Thyroid gland (tissue), 4 donors: Measurements from ENCODE around the gene CLDN5.

Experiments used
- CTCF ChIP-seq, 6 experiments: fragments of 200-600 bp in 3 of 6; fragments of 450-650 bp in 3 of 6; sonication (generic) in 3 of 6; IDR thresholded peaks; one replicate each; pipeline ENCODE4 v1.5.1; 2016 to 2019; ENCODE audit warnings: antibody characterized with exemption in 6 of 6, mild to moderate bottlenecking in 2 of 6, inconsistent platforms in 1 of 6, moderate library complexity in 1 of 6
- POLR2A ChIP-seq, 2 donors: fragments of 450-650 bp; IDR thresholded peaks; one replicate each; pipeline ENCODE4 v1.6.1; 2017; ENCODE audit warnings: antibody characterized with exemption in 2 of 2, mild to moderate bottlenecking in 2 of 2, moderate library complexity in 1 of 2

- TF ChIP-seq CTCF (IDR thresholded peaks at IDR 0.05) (no peak), POLR2A (IDR thresholded peaks at IDR 0.05) (no peak)
Observed at GRCh38 chr22:19499880-19500242, 24.3 kb downstream of the CLDN5 start.
